Activated CD4-positive, alpha-beta T cell treated with anti-CD3 and anti-CD28 coated beads for 36 hours (primary cell): ENCODE results near the gene SORBS1. TPM values are rescaled to one million over a fixed set of nuclear protein-coding genes. Genes with fewer than 3 reads are reported as not detected.

ENCODE experiments used
- ATAC-seq: fragments of 200-7000 bp; cut with Tn5 transposase; one replicate; pipeline ENCODE4 v1.10.0; 2021; ENCODE audit warnings: mild to moderate bottlenecking, moderate library complexity
- CTCF ChIA-PET: fragments of 350-600 bp; sonication (Branson Sonifier 250); formaldehyde crosslinking; loops from one replicate; lab custom pipeline; 2021; ENCODE audit warnings: antibody characterized with exemption; lab: Charles Lee
- POLR2A ChIA-PET: fragments of 350-600 bp; sonication (Branson Sonifier 250); formaldehyde crosslinking; loops from one replicate; lab custom pipeline; 2021; ENCODE audit warnings: antibody characterized with exemption, inconsistent platforms; lab: Charles Lee
- DNase-seq: peaks from one replicate; pipeline ENCODE4 v3.0.0-alpha.2; 2020
- H3K27ac Mint-ChIP-seq: one replicate; pipeline ENCODE4 v1.8.0; 2021; ENCODE audit warnings: mixed read lengths
- H3K27me3 Mint-ChIP-seq: one replicate; pipeline ENCODE4 v1.8.0; 2021; ENCODE audit warnings: mixed read lengths
- H3K36me3 Mint-ChIP-seq: one replicate; pipeline ENCODE4 v1.8.0; 2021; ENCODE audit warnings: low read depth, mixed read lengths
- H3K4me1 Mint-ChIP-seq: one replicate; pipeline ENCODE4 v1.8.0; 2021; ENCODE audit warnings: mixed read lengths
- H3K4me3 Mint-ChIP-seq: one replicate; pipeline ENCODE4 v1.8.0; 2021; ENCODE audit warnings: mild to moderate bottlenecking, moderate library complexity, mixed read lengths
- H3K9me3 Mint-ChIP-seq: one replicate; pipeline ENCODE4 v1.8.0; 2021; ENCODE audit warnings: low read depth, mixed read lengths
- intact Hi-C, 2 experiments: fragments of 100-400 bp; cut with DNase I in 1 of 2; cut with micrococcal nuclease in 1 of 2; formaldehyde crosslinking; loops; one replicate each; pipeline versions ENCODE4 v1.14.2 to v1.15.1; 2022 to 2024; cut with DNase I, micrococcal nuclease
- total RNA-seq, 2 experiments: library from RNA; stranded (reverse); gene quantifications; one replicate each; pipeline ENCODE4 v1.2.3, GENCODE V29; 2021

The SORBS1 gene
- total RNA-seq, 2 experiments from 2014 or later: 0.69 to 1.0 TPM

- Mint-ChIP-seq H3K4me3 (no peak overlapping the region), H3K27me3 (peaks cover 3% of the 10 kb centered on the region), H3K4me1 (peaks cover 8% of the 10 kb centered on the region), H3K27ac (no peak overlapping the region), H3K36me3 (peaks cover under 1% of the 10 kb centered on the region), H3K9me3 (no peaks in the 10 kb centered on the region)
- DNase-seq (no peak), ATAC-seq (no peak)
- CTCF ChIA-PET: interaction anchor here (1.0 to 1.5 kb wide), 2 partner anchors 13 to 17 kb away, joined by 3 to 9 read pairs; no protein-coding TSS in a partner anchor
- POLR2A ChIA-PET: no interaction called here
- intact Hi-C loops: no loop called here
Measured at GRCh38 chr10:95391164-95391563, 170.0 kb downstream of the SORBS1 start.

GRCh38 chr10:95389982-95390381 is 171.2 kb downstream of the SORBS1 start:
- intact Hi-C loops: no loop called here
- peaks cover 8% of the 10 kb centered on the region for H3K4me1 Mint-ChIP-seq
- no peak for DNase-seq
- H3K4me3 Mint-ChIP-seq: no peak overlapping the region
- no peaks in the 10 kb centered on the region for H3K9me3 Mint-ChIP-seq
- ChIA-PET CTCF (interaction anchor here (2.3 kb wide), 1 partner anchor 15 kb away, joined by 11 read pairs; no protein-coding TSS in a partner anchor), POLR2A (no interaction called here)
- no peaks in the 10 kb centered on the region for H3K36me3 Mint-ChIP-seq
- peaks cover 3% of the 10 kb centered on the region for H3K27me3 Mint-ChIP-seq
- H3K27ac Mint-ChIP-seq: no peak overlapping the region
- ATAC-seq: no peak

DNA sequence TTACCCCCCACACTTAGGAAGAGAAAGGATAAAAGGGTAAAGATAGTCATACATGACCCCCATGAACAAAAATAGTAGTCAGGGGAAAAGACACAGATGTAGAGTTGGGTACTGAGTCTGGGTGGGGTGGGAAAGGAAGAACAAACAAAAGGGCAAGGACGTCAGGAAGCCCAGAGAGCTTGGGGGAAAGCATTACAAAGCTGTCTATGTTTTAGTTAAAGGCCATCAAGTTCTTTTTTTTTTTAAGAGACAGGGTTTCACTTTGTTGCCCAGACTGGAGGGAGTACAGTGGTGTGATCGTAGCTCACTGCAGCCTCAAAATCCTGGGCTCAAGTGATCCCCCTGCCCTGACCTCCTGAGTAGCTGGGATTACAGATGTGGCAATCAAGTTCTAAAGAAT is 172.0 kb downstream of the SORBS1 start:
- intact Hi-C loops: no loop called here
- POLR2A ChIA-PET: no interaction called here
- peaks cover 2% of the 10 kb centered on the region for H3K27me3 Mint-ChIP-seq
- no peak overlapping the region for H3K4me3 Mint-ChIP-seq
- H3K4me1 Mint-ChIP-seq: peaks cover 7% of the 10 kb centered on the region
- no peaks in the 10 kb centered on the region for H3K9me3 Mint-ChIP-seq
- CTCF ChIA-PET: interaction anchor here (0.6 to 2.3 kb wide), 2 partner anchors 14 to 90 kb away, joined by 3 to 11 read pairs; no protein-coding TSS in a partner anchor
- no peaks in the 10 kb centered on the region for H3K36me3 Mint-ChIP-seq
- H3K27ac Mint-ChIP-seq: no peak overlapping the region
- DNase-seq (no peak), ATAC-seq (no peak)

- DNase-seq: no peak
- POLR2A ChIA-PET: no interaction called here
- CTCF ChIA-PET: interaction anchor here (0.6 to 2.3 kb wide), 2 partner anchors 14 to 90 kb away, joined by 3 to 11 read pairs; no protein-coding TSS in a partner anchor
- Mint-ChIP-seq H3K36me3 (no peaks in the 10 kb centered on the region), H3K9me3 (no peaks in the 10 kb centered on the region), H3K4me3 (no peak overlapping the region), H3K4me1 (peaks cover 7% of the 10 kb centered on the region), H3K27ac (no peak overlapping the region), H3K27me3 (peaks cover 3% of the 10 kb centered on the region)
- no peak for ATAC-seq
- intact Hi-C loops: no loop called here
Measured at GRCh38 chr10:95388539-95388938, 172.6 kb downstream of the SORBS1 start.

GRCh38 chr10:95388109-95388471 is 173.1 kb downstream of the SORBS1 start:
- DNase-seq (no peak), ATAC-seq (no peak)
- ChIA-PET CTCF (interaction anchor here (0.5 to 2.3 kb wide), 2 partner anchors 13 to 116 kb away, joined by 3 to 11 read pairs; no protein-coding TSS in a partner anchor), POLR2A (no interaction called here)
- intact Hi-C loops: no loop called here
- H3K27me3 Mint-ChIP-seq: peaks cover 3% of the 10 kb centered on the region
- no peaks in the 10 kb centered on the region for H3K9me3 Mint-ChIP-seq
- H3K27ac Mint-ChIP-seq: no peak overlapping the region
- no peaks in the 10 kb centered on the region for H3K36me3 Mint-ChIP-seq
- peaks cover 7% of the 10 kb centered on the region for H3K4me1 Mint-ChIP-seq
- H3K4me3 Mint-ChIP-seq: no peak overlapping the region

GRCh38 chr10:95384011-95384704 is 177.0 kb downstream of the SORBS1 start:
- Mint-ChIP-seq H3K27ac (no peak overlapping the region), H3K27me3 (peaks cover 3% of the 10 kb centered on the region), H3K4me3 (no peak overlapping the region), H3K4me1 (peaks cover 7% of the 10 kb centered on the region), H3K36me3 (no peaks in the 10 kb centered on the region), H3K9me3 (no peaks in the 10 kb centered on the region)
- ATAC-seq (peak; percentile 83), DNase-seq (peak; percentile 59)
- intact Hi-C loops: no loop called here
- CTCF ChIA-PET: interaction anchor here (0.7 to 4.6 kb wide), 3 partner anchors 10 to 25 kb away, joined by 3 to 44 read pairs (median 3); no protein-coding TSS in a partner anchor
- POLR2A ChIA-PET: interaction anchor here (0.5 kb wide), 1 partner anchor 150 kb away, joined by 3 read pairs; no protein-coding TSS in a partner anchor

DNA sequence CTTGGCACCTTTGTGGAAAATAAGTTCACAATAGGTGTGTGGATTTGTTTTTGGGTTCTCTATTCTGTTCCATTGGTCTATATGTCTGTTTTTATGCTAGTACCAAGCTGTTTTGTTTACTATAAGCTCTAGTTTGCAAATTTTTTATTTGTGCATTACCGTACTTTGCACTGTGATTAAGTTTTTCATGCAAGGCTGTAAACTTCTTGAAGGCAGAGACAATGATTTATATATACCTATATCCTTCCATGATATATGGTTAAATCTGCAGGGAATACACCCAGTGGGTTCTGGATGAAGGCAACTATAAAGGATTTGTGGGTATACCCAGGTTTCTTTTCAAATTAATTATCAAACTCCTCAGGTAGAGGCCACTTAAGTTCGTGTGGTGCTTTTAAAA is 178.6 kb downstream of the SORBS1 start:
- intact Hi-C loops: no loop called here
- H3K27ac Mint-ChIP-seq: no peak overlapping the region
- CTCF ChIA-PET: interaction anchor here (1.0 kb wide), 1 partner anchor 8 kb away, joined by 3 read pairs; no protein-coding TSS in a partner anchor
- H3K4me3 Mint-ChIP-seq: no peak overlapping the region
- peaks cover 7% of the 10 kb centered on the region for H3K4me1 Mint-ChIP-seq
- POLR2A ChIA-PET: no interaction called here
- H3K27me3 Mint-ChIP-seq: peaks cover 5% of the 10 kb centered on the region
- DNase-seq (no peak), ATAC-seq (no peak)
- H3K9me3 Mint-ChIP-seq: no peaks in the 10 kb centered on the region
- H3K36me3 Mint-ChIP-seq: no peaks in the 10 kb centered on the region

GRCh38 chr10:95382174-95382573 is 179.0 kb downstream of the SORBS1 start:
- H3K36me3 Mint-ChIP-seq: no peaks in the 10 kb centered on the region
- intact Hi-C loops: no loop called here
- H3K27me3 Mint-ChIP-seq: peaks cover 5% of the 10 kb centered on the region
- no peak overlapping the region for H3K27ac Mint-ChIP-seq
- ChIA-PET POLR2A (no interaction called here), CTCF (interaction anchor here (1.0 kb wide), 1 partner anchor 8 kb away, joined by 3 read pairs; no protein-coding TSS in a partner anchor)
- DNase-seq: no peak
- ATAC-seq: no peak
- H3K4me1 Mint-ChIP-seq: peaks cover 7% of the 10 kb centered on the region
- H3K9me3 Mint-ChIP-seq: no peaks in the 10 kb centered on the region
- H3K4me3 Mint-ChIP-seq: no peak overlapping the region

DNA sequence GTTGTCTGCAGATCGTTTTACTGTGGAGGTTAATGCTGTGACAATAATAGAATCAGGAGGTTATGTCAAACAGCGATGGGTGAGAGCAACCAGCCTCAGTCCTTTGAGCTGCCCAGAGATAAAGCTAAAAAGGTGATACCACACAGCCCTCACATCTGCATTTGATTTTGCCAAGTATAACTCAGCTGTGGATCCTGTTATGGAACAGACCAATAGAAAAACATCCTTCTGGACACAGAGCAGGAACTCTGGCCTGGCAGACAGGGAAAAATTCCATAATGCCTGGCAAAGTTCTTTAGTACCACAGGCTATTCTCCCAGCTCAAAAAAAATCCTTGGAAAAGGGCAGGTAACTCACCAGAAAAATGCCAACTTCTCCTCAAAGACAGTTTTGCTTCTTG is 183.2 kb downstream of the SORBS1 start:
- intact Hi-C loops: loop anchor here in 1 of 2 experiments (10.0 kb wide), 1 partner anchor 467 kb away; no protein-coding TSS in a partner anchor
- Mint-ChIP-seq H3K4me3 (no peak overlapping the region), H3K27me3 (peaks cover 9% of the 10 kb centered on the region), H3K36me3 (no peaks in the 10 kb centered on the region), H3K27ac (no peak overlapping the region), H3K4me1 (no peaks in the 10 kb centered on the region), H3K9me3 (no peaks in the 10 kb centered on the region)
- ChIA-PET POLR2A (no interaction called here), CTCF (interaction anchor here (0.7 to 2.4 kb wide), 5 partner anchors 14 to 134 kb away, joined by 3 to 10 read pairs (median 3); no protein-coding TSS in a partner anchor)
- DNase-seq (no peak), ATAC-seq (no peak)

DNA sequence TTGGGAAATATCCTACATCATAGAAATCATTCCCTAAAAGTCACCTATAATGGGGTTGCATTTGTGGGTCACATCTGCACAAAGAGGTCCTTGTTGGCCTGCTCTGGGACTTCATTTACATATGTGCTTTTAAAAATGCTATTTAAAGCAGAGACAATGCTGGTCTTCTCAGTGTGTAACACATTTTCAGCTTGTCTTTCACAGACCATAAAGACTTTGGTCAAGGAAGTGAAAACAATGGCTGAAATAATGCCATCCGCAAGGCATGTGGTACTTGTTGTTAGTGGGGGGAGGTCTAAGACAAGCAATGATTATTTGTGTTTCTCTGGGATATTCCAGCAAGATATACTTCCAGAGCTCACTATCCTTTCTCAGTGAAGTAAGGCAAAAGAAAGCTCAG is 185.8 kb downstream of the SORBS1 start:
- Mint-ChIP-seq H3K27ac (no peak overlapping the region), H3K27me3 (peaks cover 13% of the 10 kb centered on the region), H3K9me3 (no peaks in the 10 kb centered on the region), H3K4me1 (no peaks in the 10 kb centered on the region), H3K36me3 (no peaks in the 10 kb centered on the region), H3K4me3 (no peak overlapping the region)
- DNase-seq (no peak), ATAC-seq (no peak)
- ChIA-PET CTCF (interaction anchor here (0.7 to 5.0 kb wide), 22 partner anchors 10 to 466 kb away, joined by 3 to 47 read pairs (median 9); no protein-coding TSS in a partner anchor), POLR2A (no interaction called here)
- intact Hi-C loops: loop anchor here in 1 of 2 experiments (1.0 to 10.0 kb wide), 3 partner anchors 55 to 469 kb away; no protein-coding TSS in a partner anchor

- intact Hi-C loops: loop anchor here (1.0 to 10.0 kb wide), 4 partner anchors 56 to 470 kb away; no protein-coding TSS in a partner anchor
- POLR2A ChIA-PET: no interaction called here
Measured at GRCh38 chr10:95374597-95375209, 186.5 kb downstream of the SORBS1 start.

More at GRCh38 chr10:95374597-95375209, 186.5 kb downstream of the SORBS1 start:
- Mint-ChIP-seq H3K4me3 (no peak overlapping the region), H3K4me1 (no peaks in the 10 kb centered on the region), H3K27me3 (peaks cover 13% of the 10 kb centered on the region), H3K27ac (no peak overlapping the region), H3K9me3 (no peaks in the 10 kb centered on the region), H3K36me3 (no peaks in the 10 kb centered on the region)
- ATAC-seq (peak; percentile 99), DNase-seq (peak; percentile 87)
- CTCF ChIA-PET: interaction anchor here (0.7 to 5.0 kb wide), 33 partner anchors 8 to 467 kb away, joined by 3 to 47 read pairs (median 5); no protein-coding TSS in a partner anchor
